ENCODE data around the gene CEP72.

Gene CEP72, protein sequence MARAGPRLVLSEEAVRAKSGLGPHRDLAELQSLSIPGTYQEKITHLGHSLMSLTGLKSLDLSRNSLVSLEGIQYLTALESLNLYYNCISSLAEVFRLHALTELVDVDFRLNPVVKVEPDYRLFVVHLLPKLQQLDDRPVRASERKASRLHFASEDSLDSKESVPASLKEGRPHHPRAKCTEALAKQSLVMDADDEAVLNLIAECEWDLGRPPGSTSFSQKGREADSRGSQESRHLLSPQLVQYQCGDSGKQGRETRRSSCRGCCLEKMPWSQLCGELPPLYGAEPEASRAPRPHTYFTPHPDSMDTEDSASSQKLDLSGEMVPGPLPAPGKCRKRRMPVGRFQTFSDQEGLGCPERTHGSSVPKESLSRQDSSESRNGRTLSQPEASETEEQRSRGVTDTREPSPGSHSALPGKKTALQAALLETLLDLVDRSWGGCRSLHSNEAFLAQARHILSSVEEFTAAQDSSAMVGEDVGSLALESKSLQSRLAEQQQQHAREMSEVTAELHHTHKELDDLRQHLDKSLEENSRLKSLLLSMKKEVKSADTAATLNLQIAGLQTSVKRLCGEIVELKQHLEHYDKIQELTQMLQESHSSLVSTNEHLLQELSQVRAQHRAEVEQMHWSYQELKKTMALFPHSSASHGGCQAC

DNA sequence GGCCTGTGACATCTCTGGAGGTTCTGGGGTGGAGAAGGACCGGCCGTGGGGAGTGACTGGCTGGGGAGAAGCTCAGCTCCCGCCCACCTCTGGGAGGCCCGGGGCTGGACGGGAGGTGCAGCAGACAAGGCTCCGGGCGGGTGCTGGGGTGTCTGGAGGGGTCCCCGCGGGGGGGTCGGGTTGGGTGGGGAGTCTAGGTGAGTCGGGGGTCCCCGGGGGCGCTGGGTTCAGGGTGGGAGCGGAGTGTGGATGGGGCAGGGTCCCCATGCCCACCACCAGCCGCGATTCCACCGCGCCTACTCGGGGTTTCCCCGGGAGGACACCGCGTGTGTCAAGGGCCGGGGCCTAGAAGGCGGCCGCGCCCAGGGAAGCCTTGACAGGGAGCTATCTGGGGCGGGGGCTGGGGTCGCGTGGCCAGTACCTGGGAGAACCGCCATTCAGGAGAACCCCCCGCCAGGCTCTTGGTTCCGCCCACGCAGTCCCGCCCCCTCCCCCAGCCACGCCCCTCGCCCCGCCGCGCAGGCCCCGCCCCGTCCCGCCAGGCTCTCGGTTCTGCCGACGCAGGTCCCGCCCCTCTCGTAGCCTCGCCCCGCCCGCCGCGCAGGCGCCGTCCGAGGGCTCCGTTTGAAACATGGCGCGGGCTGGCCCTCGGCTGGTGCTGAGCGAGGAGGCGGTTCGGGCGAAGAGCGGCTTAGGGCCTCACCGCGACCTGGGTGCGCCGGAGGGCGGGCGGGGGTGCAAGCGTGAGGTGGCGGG is at the start of gene CEP72:
CEP72 (plus strand) TSS at position 610 of the 756 bp plus-strand sequence; CDS start at position 632, 22 bp downstream.
- H3K4me3 ChIP-seq (ENCODE audit: low read depth, low read length) = peak within 1 kb of the TSS; percentile 96
- no peaks in the 10 kb centered on the region for H3K9me3 ChIP-seq (ENCODE audit: control insufficient read depth, insufficient read depth, low read depth, low read length)
- no peaks in the 10 kb centered on the region; the same call in 1 of the 2 replicates for H3K4me1 ChIP-seq (ENCODE audit: control insufficient read depth, insufficient read depth, low read length)
- H3K27me3 ChIP-seq (ENCODE audit: control insufficient read depth, insufficient read depth, low read length) = 0 out of 2 replicates have a peak, but pooled peaks cover 5% of the 10 kb centered on the region
- H3K27ac ChIP-seq (ENCODE audit: low read depth, low read length) = peak within 1 kb of the TSS; percentile 58; the same call in 1 of the 2 replicates
- H3K36me3 ChIP-seq (ENCODE audit: control insufficient read depth, insufficient read depth, low read length) = no peaks in the 10 kb centered on the region
- peak within 1 kb of the TSS; percentile 77 for H3K9ac ChIP-seq (ENCODE audit: low read length)

GRCh38 chr5:565782-566440 is 46.2 kb upstream of the CEP72 start:
- H3K4me3 ChIP-seq (ENCODE audit: low read depth, low read length) = peak overlapping the region; percentile 41
- no peaks in the 10 kb centered on the region for H3K36me3 ChIP-seq (ENCODE audit: control insufficient read depth, insufficient read depth, low read length)
- no peaks in the 10 kb centered on the region for H3K9me3 ChIP-seq (ENCODE audit: control insufficient read depth, insufficient read depth, low read depth, low read length)
- no peak overlapping the region for H3K27ac ChIP-seq (ENCODE audit: low read depth, low read length)
- no peak overlapping the region for H3K9ac ChIP-seq (ENCODE audit: low read length)
- peaks cover 4% of the 10 kb centered on the region; the same call in 1 of the 2 replicates for H3K4me1 ChIP-seq (ENCODE audit: control insufficient read depth, insufficient read depth, low read length)
- H3K27me3 ChIP-seq (ENCODE audit: control insufficient read depth, insufficient read depth, low read length) = peaks cover 47% of the 10 kb centered on the region

DNA sequence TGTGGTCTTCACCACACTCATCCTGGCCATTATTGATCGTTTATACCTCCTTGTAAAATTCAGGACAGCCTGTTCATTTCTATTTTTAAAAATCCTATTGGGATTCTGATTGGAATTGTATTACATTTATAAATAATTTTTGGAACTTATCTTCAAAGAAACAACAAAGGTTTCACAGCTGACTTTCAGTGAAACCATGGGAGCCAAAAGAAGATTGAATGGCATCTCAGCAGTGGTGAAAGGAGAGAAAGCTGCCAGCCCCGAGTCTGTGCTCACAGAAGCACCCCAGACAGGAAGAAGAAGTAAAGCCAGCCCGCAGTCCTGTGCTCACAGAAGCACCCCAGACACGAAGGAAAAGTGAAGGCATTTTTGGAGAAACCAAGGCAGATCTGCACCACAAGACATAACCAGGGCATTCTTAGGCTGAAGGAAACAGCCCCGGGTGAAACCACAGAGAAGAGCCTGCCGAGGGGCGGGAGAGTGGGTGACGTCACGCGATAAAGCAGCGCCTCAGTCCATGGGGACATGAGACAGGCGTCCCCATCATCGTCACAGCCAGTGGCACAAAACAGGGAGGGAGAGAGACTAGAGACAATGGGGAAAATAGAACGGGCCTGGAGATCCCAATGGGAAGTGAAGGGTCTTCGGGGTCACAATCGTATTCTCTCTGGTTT is 45.4 kb upstream of the CEP72 start:
- Histone ChIP-seq H3K9ac (ENCODE audit: low read length) (no peak overlapping the region), H3K36me3 (ENCODE audit: control insufficient read depth, insufficient read depth, low read length) (no peaks in the 10 kb centered on the region), H3K9me3 (ENCODE audit: control insufficient read depth, insufficient read depth, low read depth, low read length) (no peaks in the 10 kb centered on the region), H3K4me3 (ENCODE audit: low read depth, low read length) (no peak overlapping the region), H3K4me1 (ENCODE audit: control insufficient read depth, insufficient read depth, low read length) (peaks cover 6% of the 10 kb centered on the region), H3K27me3 (ENCODE audit: control insufficient read depth, insufficient read depth, low read length) (peaks cover 40% of the 10 kb centered on the region), H3K27ac (ENCODE audit: low read depth, low read length) (no peak overlapping the region)

- H3K4me3 ChIP-seq (ENCODE audit: low read depth, low read length) = no peak overlapping the region
- H3K9ac ChIP-seq (ENCODE audit: low read length) = no peak overlapping the region
- H3K36me3 ChIP-seq (ENCODE audit: control insufficient read depth, insufficient read depth, low read length) = no peaks in the 10 kb centered on the region
- H3K27me3 ChIP-seq (ENCODE audit: control insufficient read depth, insufficient read depth, low read length) = peaks cover 43% of the 10 kb centered on the region
- no peak overlapping the region for H3K27ac ChIP-seq (ENCODE audit: low read depth, low read length)
- peaks cover 14% of the 10 kb centered on the region for H3K4me1 ChIP-seq (ENCODE audit: control insufficient read depth, insufficient read depth, low read length)
- no peaks in the 10 kb centered on the region for H3K9me3 ChIP-seq (ENCODE audit: control insufficient read depth, insufficient read depth, low read depth, low read length)
Observed at GRCh38 chr5:567664-568060, 44.5 kb upstream of the CEP72 start.

- Histone ChIP-seq H3K27me3 (ENCODE audit: control insufficient read depth, insufficient read depth, low read length) (peaks cover 43% of the 10 kb centered on the region), H3K27ac (ENCODE audit: low read depth, low read length) (no peak overlapping the region), H3K9ac (ENCODE audit: low read length) (no peak overlapping the region), H3K9me3 (ENCODE audit: control insufficient read depth, insufficient read depth, low read depth, low read length) (no peaks in the 10 kb centered on the region), H3K36me3 (ENCODE audit: control insufficient read depth, insufficient read depth, low read length) (no peaks in the 10 kb centered on the region), H3K4me1 (ENCODE audit: control insufficient read depth, insufficient read depth, low read length) (peaks cover 17% of the 10 kb centered on the region), H3K4me3 (ENCODE audit: low read depth, low read length) (no peak overlapping the region)
Observed at GRCh38 chr5:568061-568781, 43.9 kb upstream of the CEP72 start.

GRCh38 chr5:568809-569208 is 43.3 kb upstream of the CEP72 start:
- Histone ChIP-seq H3K27me3 (ENCODE audit: control insufficient read depth, insufficient read depth, low read length) (peaks cover 43% of the 10 kb centered on the region), H3K36me3 (ENCODE audit: control insufficient read depth, insufficient read depth, low read length) (no peaks in the 10 kb centered on the region), H3K9ac (ENCODE audit: low read length) (no peak overlapping the region), H3K4me3 (ENCODE audit: low read depth, low read length) (no peak overlapping the region), H3K9me3 (ENCODE audit: control insufficient read depth, insufficient read depth, low read depth, low read length) (no peaks in the 10 kb centered on the region), H3K4me1 (ENCODE audit: control insufficient read depth, insufficient read depth, low read length) (peaks cover 20% of the 10 kb centered on the region), H3K27ac (ENCODE audit: low read depth, low read length) (no peak overlapping the region)

- Histone ChIP-seq H3K9ac (ENCODE audit: low read length) (no peak overlapping the region), H3K27me3 (ENCODE audit: control insufficient read depth, insufficient read depth, low read length) (peaks cover 43% of the 10 kb centered on the region), H3K36me3 (ENCODE audit: control insufficient read depth, insufficient read depth, low read length) (no peaks in the 10 kb centered on the region), H3K27ac (ENCODE audit: low read depth, low read length) (no peak overlapping the region), H3K4me3 (ENCODE audit: low read depth, low read length) (no peak overlapping the region), H3K9me3 (ENCODE audit: control insufficient read depth, insufficient read depth, low read depth, low read length) (no peaks in the 10 kb centered on the region), H3K4me1 (ENCODE audit: control insufficient read depth, insufficient read depth, low read length) (peaks cover 20% of the 10 kb centered on the region)
Observed at GRCh38 chr5:569358-569867, 42.7 kb upstream of the CEP72 start.

DNA sequence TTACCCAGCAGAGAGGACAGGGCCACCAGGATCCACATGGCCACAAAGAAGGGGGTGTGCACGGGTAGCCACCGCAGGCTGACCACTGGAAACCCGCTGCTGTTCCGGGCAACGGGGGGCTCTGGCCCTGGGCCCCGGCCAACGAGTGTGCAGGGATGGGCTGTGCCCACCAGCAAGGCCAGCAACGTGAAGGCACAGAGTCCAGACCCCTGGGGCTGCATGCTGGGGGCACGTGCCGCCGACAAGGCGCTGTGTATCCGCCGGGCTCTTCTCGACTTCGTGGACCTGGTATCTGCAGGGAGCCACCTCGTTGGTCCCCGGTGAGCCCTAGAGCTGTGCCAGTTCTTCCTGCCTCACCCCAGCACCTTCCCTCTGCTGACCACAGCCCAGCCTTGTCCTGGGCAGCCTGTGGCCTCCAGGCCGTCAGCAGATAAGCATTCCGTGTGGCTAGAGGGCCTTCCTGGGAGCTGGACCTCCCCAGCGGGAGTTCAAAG is 42.2 kb upstream of the CEP72 start:
- Histone ChIP-seq H3K36me3 (ENCODE audit: control insufficient read depth, insufficient read depth, low read length) (no peaks in the 10 kb centered on the region), H3K4me1 (ENCODE audit: control insufficient read depth, insufficient read depth, low read length) (peaks cover 20% of the 10 kb centered on the region), H3K9me3 (ENCODE audit: control insufficient read depth, insufficient read depth, low read depth, low read length) (no peaks in the 10 kb centered on the region), H3K9ac (ENCODE audit: low read length) (no peak overlapping the region), H3K27ac (ENCODE audit: low read depth, low read length) (no peak overlapping the region), H3K27me3 (ENCODE audit: control insufficient read depth, insufficient read depth, low read length) (peaks cover 44% of the 10 kb centered on the region), H3K4me3 (ENCODE audit: low read depth, low read length) (no peak overlapping the region)

DNA sequence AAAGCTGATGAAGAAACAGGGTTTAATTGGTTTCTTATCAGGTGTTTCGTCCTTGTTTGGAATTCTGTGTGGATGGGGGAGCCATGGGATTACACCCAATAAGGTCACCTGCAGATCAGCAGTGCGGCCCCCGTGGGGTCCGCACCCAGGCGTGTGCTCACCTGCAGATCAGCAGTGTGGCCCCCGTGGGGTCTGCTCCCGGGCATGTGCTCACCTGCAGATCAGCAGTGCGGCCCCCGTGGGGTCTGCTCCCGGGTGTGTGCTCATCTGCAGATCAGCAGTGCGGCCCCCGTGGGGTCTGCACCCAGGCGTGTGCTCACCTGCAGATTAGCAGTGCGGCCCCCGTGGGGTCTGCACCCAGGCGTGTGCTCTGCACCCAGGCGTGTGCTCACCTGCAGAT is 41.7 kb upstream of the CEP72 start:
- peaks cover 45% of the 10 kb centered on the region for H3K27me3 ChIP-seq (ENCODE audit: control insufficient read depth, insufficient read depth, low read length)
- no peaks in the 10 kb centered on the region for H3K36me3 ChIP-seq (ENCODE audit: control insufficient read depth, insufficient read depth, low read length)
- no peak overlapping the region for H3K4me3 ChIP-seq (ENCODE audit: low read depth, low read length)
- H3K4me1 ChIP-seq (ENCODE audit: control insufficient read depth, insufficient read depth, low read length) = peaks cover 20% of the 10 kb centered on the region
- no peak overlapping the region for H3K27ac ChIP-seq (ENCODE audit: low read depth, low read length)
- no peak overlapping the region for H3K9ac ChIP-seq (ENCODE audit: low read length)
- H3K9me3 ChIP-seq (ENCODE audit: control insufficient read depth, insufficient read depth, low read depth, low read length) = no peaks in the 10 kb centered on the region

All from HUES6 (cell line).